GM19043 (cell line): ENCODE results near the gene OR6C68.
A peak's percentile ranks its signal among the peaks of the same experiment; 100 is the strongest.
"Not testable (repeated sequence)": the region's sequence is repeated elsewhere in the genome, so short reads cannot be mapped to it uniquely, and the experiment has no call there.

Experiments used
- ATAC-seq: cut with Tn5 transposase; IDR thresholded peaks from one replicate; pipeline ENCODE4 v1.9.1; 2021; ENCODE audit warnings: low read depth; ENCODE audit not compliant: unreplicated experiment

OR6C68 gene

DNA sequence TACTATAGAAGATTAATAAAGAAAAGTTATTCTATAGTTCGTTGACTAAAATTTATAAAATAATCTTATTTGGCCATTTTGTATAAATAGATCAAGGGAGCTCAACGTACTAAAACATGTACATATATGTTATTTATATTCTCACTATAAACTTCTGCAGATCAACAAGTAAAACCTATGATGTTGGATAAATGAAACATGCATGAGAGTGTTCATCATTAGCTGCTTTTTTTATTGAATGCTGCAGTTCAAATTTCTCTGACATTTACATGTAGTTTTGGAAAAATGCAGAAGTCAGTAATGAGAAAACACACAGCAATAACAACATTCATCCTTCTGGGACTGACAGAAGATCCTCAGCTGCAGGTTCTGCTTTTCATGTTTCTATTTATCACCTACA lies at the start of gene OR6C68:
Gene OR6C68 (plus strand): TSS at position 301 of the 400 bp plus-strand sequence. CDS start 0 bp downstream, at position 301.
- ATAC-seq: no peak

DNA sequence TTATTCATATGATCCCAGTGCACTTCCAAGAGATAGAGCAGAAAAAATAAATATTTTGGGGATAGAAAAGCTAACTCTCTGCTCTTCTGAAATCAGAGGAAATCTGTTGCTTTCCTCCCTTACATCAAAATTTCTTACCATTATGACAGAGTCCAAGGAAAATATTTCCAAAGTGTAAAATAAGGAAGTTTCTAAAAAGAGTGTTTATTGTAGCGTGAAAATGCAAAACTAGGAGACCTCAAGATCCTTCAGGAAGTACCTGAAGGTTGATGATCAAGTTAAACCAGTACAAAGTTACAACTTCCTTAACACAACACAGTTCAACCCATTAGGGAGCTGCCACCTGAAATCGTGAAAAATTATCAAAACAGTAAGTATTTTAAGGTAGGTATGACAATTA lies 48.4 kb upstream of the OR6C68 start, which contains the start of gene OR6C2:
Gene OR6C2 (plus strand): TSS at position 301 of the 400 bp plus-strand sequence. CDS start 8,138 bp downstream, outside the sequence.
- no peak for ATAC-seq

DNA sequence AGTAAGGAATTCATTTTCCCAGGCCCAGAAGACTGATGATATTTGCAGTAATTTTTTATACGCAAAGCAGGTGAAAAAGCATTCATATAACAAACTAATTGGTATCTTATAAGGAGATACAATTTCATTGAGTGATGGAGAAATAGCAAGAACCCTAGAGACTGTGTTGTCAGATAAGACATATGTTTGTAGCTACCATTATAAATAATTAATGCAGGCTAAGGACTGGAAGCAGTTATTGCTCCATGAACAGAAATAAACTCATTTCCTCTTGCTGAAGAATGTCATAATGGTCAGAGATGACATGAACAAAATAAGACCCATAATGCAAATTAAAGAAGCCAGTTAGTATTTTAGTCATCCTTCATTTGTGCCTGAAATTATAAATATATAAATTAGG lies 46.8 kb upstream of the OR6C68 start:
- no peak for ATAC-seq

DNA sequence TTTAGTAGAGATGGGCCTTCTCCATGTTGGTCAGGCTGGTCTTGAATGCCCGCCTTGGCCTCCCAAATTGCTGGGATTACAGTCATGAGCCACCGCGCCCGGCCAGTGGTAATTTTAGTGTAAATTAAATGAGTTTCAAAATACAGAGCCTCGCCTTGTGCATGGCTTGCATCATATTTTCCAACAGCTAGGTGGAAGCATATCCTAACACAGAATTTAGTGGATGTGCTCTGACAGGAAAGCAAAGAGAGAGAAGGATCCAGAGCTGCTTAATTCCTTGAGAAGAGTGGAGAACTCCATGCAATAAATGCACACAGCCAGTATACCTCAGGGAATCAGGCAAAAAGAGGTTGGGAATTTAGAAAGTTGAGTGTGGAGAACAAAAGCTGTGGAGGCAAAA lies 45.9 kb upstream of the OR6C68 start:
- ATAC-seq: no peak

DNA sequence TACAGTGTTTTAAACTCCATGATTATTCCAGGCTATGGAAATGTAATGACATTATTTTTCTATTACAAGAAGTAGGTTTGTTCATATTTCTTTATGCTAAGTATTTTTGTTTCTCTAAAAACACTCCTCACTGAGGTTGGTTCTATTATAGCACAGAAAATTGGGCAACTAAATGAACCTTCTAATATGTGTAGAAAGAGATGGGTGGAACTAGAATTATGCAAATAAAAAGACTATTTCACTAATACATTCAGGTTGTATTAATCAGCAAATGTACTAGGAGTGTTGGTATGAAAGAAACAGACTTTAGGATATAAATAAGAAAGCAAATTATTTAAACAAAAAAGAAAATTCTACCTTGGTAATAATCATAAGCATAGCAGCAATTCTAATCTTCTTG lies 43.4 kb upstream of the OR6C68 start:
- no peak for ATAC-seq

DNA sequence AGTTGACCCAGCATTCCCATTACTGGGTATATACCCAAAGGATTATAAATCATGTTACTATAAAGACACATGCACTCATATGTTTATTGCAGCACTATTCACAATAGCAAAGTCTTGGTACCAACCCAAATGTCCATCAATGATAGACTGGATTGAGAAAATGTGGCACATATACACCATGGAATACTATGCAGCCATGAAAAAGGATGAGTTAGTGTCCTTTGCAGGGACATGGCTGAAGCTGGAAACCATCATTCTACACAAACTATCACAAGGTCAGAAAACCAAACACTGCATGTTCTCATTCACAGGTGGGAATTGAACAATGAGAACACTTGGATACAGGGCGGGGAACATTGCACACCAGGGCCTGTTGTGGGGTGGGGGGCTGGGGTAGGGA lies 27.3 kb upstream of the OR6C68 start:
- not testable (repeated sequence) for ATAC-seq

DNA sequence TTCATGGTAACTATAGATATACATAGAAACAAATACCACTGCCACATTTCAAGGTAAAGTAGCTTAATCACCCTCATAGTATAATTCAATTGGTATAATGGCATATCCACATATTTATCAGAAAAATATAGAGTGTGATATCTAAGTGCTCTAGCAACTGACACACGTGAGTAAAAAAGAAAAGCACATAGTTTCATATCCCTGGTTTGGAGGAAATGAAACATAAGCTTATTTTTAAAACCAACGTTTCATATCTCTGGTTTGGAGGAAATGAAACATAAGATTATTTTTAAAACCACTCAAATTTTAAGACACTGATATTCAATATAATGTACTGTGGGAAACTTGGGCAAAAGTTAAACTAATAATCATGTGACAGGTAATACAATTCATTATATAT lies 24.3 kb upstream of the OR6C68 start:
- peak; percentile 87 for ATAC-seq

DNA sequence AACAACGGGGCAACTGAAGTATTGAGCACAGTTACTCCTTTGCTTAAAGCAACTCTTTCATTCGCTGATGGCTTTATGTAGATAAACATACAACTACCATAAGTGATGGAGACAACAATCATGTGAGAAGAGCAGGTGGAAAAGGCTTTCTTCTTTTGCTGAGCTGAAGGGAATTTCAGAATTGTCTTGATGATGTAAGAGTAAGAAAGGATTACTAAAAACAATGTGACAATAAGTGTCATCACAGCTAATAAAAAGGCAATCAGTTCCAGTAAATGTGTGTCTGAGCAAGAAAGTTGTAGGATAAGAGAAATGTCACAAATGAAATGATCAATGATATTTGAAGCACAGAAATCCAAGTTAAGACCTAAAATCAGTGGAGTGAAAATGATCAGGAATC lies 22.9 kb upstream of the OR6C68 start:
- ATAC-seq: no peak

DNA sequence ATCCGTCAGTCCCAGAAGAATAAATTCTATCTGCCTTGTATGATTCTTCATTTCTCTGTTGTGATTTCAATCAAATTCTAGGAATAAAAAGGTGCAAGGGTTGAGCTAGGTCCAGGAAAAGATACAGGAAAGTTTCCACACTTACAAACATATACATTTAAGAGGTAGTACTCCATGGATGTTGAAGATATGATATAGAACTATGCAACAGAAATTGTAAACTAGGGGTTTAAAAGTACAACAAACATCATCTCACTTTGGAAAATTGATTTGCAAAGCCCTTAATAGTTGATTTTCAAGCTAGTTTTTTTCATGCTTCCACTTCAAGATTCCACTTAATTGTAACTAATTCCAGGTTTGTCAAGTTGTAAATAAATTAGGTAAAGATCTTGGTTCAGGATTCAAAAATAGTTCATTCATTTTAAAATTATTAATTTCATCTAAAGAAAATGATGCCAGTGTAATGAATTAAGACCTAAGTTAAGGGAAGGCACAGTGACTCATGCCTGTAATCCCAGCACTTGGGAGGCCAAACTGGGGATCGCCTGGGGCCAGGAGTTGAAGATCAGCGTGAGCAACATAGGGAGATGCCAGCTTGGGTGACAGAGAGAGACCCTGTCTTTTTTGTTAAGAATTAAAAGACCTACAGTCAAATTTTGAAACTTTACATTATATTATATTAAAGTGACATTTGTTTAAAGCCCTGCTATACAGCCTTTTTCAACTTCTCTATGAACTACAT lies 21.9 kb upstream of the OR6C68 start, which contains the start of gene OR6C70:
Gene OR6C70 (minus strand): TSS at position 51 of the 742 bp plus-strand sequence. CDS start 0 bp downstream, at position 51.
- ATAC-seq: no peak

DNA sequence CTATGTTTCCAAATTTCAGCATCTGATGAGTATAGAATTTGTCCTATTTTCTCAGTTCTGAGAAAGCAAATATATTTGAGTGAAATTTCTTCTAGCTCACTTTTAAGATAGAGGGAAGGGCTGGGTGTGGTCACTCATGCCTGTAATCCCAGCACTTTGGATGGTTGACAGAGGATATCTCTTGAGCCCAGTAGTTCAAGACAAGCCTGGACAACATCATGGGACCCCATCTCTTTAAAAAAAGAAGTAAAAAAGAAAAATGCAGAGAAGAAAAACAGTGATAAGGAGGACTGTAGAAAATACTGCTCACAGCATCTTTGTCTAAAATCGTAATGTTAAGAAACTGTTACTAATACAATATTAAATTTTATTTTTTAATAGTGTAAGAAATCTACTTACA lies 19.9 kb upstream of the OR6C68 start:
- no peak for ATAC-seq

DNA sequence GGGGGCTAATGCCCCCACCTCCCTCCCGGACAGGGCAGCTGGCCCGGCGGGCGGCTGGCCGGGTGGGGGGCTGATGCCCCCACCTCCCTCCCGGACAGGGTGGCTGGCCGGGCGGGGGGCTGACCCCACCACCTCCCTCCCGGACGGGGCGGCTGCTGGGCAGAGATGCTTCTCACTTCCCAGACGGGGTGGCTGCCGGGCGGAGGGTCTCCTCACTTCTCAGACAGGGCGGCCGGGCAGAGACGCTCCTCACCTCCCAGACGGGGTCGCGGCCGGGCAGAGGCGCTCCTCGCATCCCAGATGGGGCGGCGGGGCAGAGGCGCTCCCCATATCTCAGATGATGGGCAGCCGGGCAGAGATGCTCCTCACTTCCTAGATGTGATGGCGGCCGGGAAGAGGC lies 13.0 kb upstream of the OR6C68 start:
- ATAC-seq: not testable (repeated sequence)

DNA sequence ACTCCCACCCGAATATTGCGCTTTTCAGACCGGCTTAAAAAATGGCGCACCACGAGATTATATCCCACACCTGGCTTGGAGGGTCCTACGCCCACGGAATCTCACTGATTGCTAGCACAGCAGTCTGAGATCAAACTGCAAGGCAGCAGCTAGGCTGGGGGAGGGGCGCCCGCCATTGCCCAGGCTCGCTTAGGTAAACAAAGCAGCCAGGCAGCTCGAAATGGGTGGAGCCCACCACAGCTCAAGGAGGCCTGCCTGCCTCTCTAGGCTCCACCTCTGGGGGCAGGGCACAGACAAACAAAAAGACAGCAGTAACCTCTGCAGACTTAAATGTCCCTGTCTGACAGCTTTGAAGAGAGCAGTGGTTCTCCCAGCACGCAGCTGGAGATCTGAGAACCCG lies 7.9 kb upstream of the OR6C68 start:
- ATAC-seq: not testable (repeated sequence)

DNA sequence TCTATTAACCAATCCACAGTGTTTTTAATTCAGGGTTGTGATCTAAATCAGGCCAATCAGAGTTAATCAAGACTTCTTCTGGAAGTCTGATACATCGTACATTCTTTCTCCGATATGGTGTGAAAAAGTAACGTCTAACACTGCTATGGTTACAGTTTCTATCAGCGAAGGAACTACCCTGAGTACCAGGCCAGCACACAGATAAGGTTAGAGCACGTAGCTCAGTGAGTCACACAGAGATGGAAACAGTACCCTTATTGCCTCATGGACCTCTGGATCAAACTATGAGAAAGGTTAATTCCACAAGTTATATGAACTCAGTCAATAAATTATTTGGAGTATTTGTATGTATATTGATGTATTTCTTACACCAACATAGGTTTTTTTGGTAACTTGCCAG lies 3.3 kb downstream of the OR6C68 start:
- no peak for ATAC-seq

DNA sequence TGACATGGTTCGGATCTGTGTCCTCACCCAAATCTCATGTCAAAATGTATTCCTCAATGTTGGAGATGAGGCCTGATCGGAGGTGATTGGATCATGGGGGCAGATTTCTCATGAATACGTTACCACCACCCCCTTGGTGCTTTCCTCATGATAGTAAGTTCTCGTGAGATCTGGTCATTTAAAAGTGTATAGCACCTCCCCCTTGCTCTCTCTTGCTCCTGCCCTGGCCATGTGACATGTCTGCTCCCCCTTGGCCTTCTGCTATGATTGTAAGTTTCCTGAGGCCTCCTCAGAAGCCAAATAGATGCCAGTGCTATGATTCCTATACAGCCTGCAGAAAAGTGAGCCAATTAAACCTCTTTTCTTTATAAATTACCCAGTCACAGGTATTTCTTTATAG lies 7.1 kb downstream of the OR6C68 start:
- ATAC-seq: no peak

DNA sequence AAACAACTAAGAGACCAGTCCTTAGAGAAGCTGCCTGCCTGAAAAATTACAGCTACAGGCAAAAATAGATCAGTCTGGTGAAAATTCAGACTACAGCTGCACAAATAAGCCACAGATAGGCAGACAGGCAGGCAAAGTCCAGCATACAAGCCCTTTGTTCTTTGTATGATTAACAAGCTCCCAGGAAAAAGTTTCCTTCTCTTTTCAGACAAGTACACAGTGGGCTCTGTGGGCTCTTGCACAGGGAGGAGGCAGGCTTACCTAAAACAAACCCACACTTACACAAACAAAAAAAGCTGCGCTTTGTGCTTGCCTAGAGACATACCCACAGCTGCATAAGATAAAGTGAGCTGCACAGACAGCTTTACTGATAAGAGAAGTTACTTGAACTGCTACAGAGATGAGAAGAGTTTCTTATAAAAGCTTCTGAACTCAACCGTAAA lies 7.7 kb downstream of the OR6C68 start:
- ATAC-seq: no peak

DNA sequence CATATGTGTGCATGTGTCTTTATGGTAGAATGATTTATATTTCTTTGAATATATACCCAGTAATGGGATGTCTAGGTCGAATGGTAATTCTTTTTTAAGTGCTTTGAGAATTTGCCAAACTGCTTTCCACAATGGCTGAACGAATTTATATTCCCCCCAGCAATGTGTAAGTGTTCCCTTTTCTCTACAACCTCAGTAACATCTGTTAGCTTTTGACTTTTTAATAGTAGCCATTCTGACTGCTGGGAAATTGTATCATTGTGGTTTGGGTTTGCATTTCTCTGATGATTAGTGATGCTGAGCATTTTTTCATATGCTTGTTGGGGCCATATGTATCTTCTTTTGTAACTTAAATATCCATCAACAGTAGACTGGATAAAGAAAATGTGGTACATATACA lies 9.4 kb downstream of the OR6C68 start:
- ATAC-seq: no peak

DNA sequence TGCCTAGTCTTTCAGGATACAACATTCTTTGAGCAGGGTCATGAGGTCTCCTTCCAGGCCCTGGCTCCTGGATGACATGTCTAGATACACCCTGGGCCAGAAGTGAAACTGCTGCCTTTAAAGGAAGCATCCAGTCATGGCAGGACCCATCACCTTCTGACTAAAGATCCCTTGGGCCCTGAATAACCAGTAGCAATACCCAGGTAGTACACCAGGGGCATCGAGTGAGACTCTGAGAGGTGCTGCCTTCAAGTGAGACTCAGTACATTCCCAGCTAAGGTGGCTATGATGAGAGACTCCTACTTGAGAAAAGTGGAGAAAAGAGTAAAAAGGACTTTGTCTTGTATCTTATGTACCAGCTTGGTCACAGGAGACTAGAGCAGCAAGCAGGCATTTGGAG lies 23.5 kb downstream of the OR6C68 start:
- ATAC-seq: no peak

DNA sequence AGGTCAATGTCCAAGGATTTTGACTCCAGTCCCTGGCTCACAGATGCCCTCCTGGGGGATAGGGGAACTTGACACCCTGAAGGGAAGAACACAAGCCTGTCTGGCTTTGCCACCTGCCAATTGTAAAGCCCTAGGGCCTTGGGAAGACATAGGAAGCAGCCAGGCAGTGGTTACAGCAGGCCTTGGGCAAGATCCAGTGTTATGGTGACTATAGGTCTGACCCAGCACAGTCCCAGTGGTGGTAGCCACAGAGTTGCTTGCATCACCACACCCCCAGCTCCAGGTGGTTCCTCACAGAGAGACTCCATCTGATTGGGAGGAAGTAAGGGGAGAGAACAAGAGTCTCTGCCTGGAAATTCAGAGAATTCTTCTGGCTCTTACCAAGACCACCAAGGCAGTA lies 24.2 kb downstream of the OR6C68 start:
- no peak for ATAC-seq
